NCI-H524 (cell line): ENCODE results near the gene TMEM131L.
"Not testable (repeated sequence)": the region's sequence is repeated elsewhere in the genome, so short reads cannot be mapped to it uniquely, and the experiment has no call there.

ENCODE experiments used
- DNase-seq, 2 experiments: peaks; one replicate each; lab custom pipeline; 2025; lab: John Stamatoyannopoulos, UW

Gene TMEM131L

GRCh38 chr4:153449338-153449737 is 16.8 kb upstream of the TMEM131L start:
- DNase-seq, result no peak

GRCh38 chr4:153450544-153450917 is 15.6 kb upstream of the TMEM131L start:
- no peak for DNase-seq

- DNase-seq, result not testable (repeated sequence)
Observed at GRCh38 chr4:153451145-153451544, 15.0 kb upstream of the TMEM131L start.

GRCh38 chr4:153451911-153452657 is 14.1 kb upstream of the TMEM131L start:
- no peak for DNase-seq

GRCh38 chr4:153452658-153453378 is 13.3 kb upstream of the TMEM131L start:
- DNase-seq, result no peak

- DNase-seq, result no peak
Observed at GRCh38 chr4:153453402-153453801, 12.8 kb upstream of the TMEM131L start.

- no peak for DNase-seq
Observed at GRCh38 chr4:153458969-153459368, 7.2 kb upstream of the TMEM131L start.

- not testable (repeated sequence) for DNase-seq
Observed at GRCh38 chr4:153461549-153461948, 4.6 kb upstream of the TMEM131L start.

GRCh38 chr4:153464068-153464467 is 2.1 kb upstream of the TMEM131L start:
- DNase-seq, result peak; percentile 2 to 7

GRCh38 chr4:153465140-153465539 is 1.0 kb upstream of the TMEM131L start:
- DNase-seq, result no peak

- peak in 1 of 2 experiments; percentile 32 for DNase-seq
Observed at GRCh38 chr4:153465615-153466080, 512 bp upstream of the TMEM131L start.

- DNase-seq, result peak; percentile 21 to 65
Observed at GRCh38 chr4:153466949-153467896, 1.1 kb downstream of the TMEM131L start.

GRCh38 chr4:153467897-153468262 is 1.7 kb downstream of the TMEM131L start:
- DNase-seq, result no peak

- DNase-seq, result no peak
Observed at GRCh38 chr4:153468587-153468986, 2.4 kb downstream of the TMEM131L start.

- DNase-seq, result no peak
Observed at GRCh38 chr4:153469031-153469430, 2.9 kb downstream of the TMEM131L start.

GRCh38 chr4:153471071-153471697 is 5.0 kb downstream of the TMEM131L start:
- DNase-seq, result not testable (repeated sequence)

GRCh38 chr4:153471698-153472093 is 5.5 kb downstream of the TMEM131L start:
- DNase-seq, result no peak

GRCh38 chr4:153472122-153473037 is 6.2 kb downstream of the TMEM131L start:
- DNase-seq, result no peak

GRCh38 chr4:153474251-153474650 is 8.1 kb downstream of the TMEM131L start:
- DNase-seq, result no peak

- no peak for DNase-seq
Observed at GRCh38 chr4:153476829-153477574, 10.8 kb downstream of the TMEM131L start.
